Retinal pigment epithelial cell (primary cell): ENCODE data around the gene ITPA.

Experiments
- DNase-seq: peaks from one replicate; pipeline ENCODE4 v3.0.0-alpha.2; 2010; ENCODE audit warnings: low read depth
- H3K4me3 ChIP-seq: 2 replicates; pipeline ENCODE4 v1.5.1; 2011; ENCODE audit warnings: mild to moderate bottlenecking, low read length, control low read depth, moderate library complexity
- CTCF ChIP-seq: conservative IDR thresholded peaks from 2 replicates; pipeline ENCODE4 v1.5.1; 2011; ENCODE audit warnings: low read depth, low read length, control low read depth, inconsistent platforms

Gene ITPA

DNA sequence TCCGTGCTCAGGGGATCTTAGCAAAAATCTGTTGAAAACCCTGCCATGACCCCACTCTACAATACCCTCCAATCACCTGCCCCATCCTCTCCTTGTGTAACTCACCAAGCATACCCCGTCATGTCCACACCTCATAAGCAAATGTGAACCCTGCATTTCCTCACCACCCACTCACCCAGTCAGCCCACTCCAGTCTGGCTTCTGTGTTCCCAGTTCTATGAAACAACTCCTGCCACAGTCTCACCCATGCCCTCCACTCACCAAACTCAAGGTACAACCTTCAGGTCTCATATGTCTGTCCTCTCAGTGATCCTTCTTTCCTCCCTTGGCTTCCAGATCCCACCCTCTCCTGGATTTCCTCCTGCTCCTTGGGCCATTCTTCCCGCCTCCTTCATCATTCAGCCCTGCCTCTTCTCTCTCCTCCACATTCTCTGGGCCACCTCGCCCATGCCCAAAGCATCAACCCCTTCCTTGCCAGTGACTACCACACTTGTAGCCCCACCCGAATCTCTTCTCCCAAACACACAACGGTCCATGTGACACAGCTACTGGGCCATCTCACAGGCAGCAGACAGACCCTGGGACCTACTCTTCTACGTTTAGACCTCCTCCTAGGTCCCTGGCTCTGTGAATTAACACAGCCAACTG is 13.6 kb upstream of the ITPA start:
- TF ChIP-seq CTCF: no peak
- no peak overlapping the region for H3K4me3 ChIP-seq
- no peak for DNase-seq

GRCh38 chr20:3199206-3199605 is 10.1 kb upstream of the ITPA start:
- no peak for TF ChIP-seq CTCF
- no peak overlapping the region for H3K4me3 ChIP-seq
- no peak for DNase-seq

DNA sequence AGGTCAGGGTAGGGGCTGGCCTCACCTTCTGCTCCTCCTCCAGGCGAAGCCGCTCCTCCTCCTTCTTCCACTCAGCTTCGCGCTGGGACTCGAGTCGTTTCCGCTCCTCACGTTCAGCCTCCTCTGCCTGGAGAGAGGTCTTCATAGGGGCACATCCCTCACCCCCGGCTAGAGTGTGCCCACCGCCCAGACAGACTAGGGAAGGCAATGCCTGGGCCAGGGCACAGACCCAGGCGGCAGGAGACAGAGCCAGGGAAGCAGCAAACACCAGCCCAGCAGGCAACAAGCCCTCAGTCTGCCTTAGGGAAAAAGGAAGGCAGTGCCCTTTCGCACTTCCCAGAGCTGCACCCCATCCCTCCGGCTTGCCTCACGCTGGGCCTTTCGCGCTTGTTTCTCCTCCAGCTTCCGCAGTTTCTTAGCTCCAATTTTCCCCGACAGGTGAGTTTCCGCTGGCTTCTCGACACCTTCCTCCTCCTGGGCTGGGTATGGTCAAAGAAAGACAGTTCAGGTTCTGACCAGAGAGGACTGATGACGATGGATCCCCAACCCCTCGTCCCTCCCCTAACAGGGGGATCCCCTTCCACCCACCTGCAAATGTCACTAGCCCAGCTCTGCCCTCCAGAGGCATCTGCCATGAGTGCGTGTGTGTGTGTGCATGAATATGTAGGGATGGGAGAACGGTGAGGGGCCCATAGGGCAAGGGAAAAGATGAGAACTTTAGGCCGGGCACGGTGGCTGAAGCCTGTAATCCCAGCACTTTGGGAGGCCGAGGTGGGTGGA is 9.1 kb upstream of the ITPA start:
- no peak for DNase-seq
- no peak for TF ChIP-seq CTCF
- H3K4me3 ChIP-seq: no peak overlapping the region

DNA sequence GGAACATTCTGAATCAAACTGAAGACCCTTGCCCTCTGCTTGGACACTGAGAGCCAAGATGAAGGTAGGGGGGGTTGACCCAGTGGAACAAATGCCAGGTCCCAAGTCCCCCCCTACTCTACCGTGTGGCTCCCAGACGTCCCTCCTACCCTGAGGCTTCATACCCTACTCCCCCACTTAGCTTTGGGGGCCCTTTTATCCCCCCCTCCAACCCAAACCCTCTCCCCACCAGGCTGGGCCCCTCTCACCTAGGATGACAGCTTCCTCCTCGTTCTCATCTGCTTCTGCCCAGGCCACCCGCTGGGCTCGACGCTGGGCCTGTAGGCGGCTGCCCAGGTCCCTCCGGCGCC is 6.4 kb upstream of the ITPA start:
- TF ChIP-seq CTCF: no peak
- DNase-seq: no peak
- peak overlapping the region; percentile 92 for H3K4me3 ChIP-seq

- no peak for TF ChIP-seq CTCF
- DNase-seq: no peak
- H3K4me3 ChIP-seq: peak overlapping the region; percentile 92
These were observed 5.8 kb upstream of the ITPA start for GRCh38 chr20:3203315-3204123.

GRCh38 chr20:3204124-3204794 is 5.0 kb upstream of the ITPA start, which contains the start of gene DDRGK1:
DDRGK1 (minus strand) TSS chr20:3204682; CDS start chr20:3204627, 55 bp downstream.
- DNase-seq: peak; percentile 18
- TF ChIP-seq CTCF: no peak
- H3K4me3 ChIP-seq: peak within 1 kb of the TSS; percentile 92
